ENCODE measurements around the gene TRMT6.

GRCh38 chr20:5969348-5969935 is 19.1 kb upstream of the TRMT6 start:
- TF ChIP-seq MYC (IDR thresholded peaks at IDR 0.05; ENCODE audit: borderline replicate concordance, low read length) (no peak), CTCF (IDR thresholded peaks at IDR 0.05) (no peak), MAZ (IDR thresholded peaks at IDR 0.05; ENCODE audit: borderline replicate concordance, low read depth, low read length) (no peak), RAD21 (conservative IDR thresholded peaks at IDR 0.05 in 1 of 2, IDR thresholded peaks at IDR 0.05 in 1 of 2) (no peak), CHD4 (IDR thresholded peaks at IDR 0.05; ENCODE audit: borderline replicate concordance) (no peak), POLR2A (IDR thresholded peaks at IDR 0.05; ENCODE audit: low read length) (no peak), ZFP36 (IDR thresholded peaks at IDR 0.05; ENCODE audit: borderline replicate concordance, partially characterized antibody) (no peak), RCOR1 (IDR thresholded peaks at IDR 0.05; ENCODE audit: low read depth, low read length) (no peak)
- TF ChIP-seq, protein P1, sequence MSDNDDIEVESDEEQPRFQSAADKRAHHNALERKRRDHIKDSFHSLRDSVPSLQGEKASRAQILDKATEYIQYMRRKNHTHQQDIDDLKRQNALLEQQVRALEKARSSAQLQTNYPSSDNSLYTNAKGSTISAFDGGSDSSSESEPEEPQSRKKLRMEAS (IDR thresholded peaks at IDR 0.05), result no peak

Data from A549 (cell line).